Measurements from ENCODE around the gene RNF19B.

RNF19B gene

DNA sequence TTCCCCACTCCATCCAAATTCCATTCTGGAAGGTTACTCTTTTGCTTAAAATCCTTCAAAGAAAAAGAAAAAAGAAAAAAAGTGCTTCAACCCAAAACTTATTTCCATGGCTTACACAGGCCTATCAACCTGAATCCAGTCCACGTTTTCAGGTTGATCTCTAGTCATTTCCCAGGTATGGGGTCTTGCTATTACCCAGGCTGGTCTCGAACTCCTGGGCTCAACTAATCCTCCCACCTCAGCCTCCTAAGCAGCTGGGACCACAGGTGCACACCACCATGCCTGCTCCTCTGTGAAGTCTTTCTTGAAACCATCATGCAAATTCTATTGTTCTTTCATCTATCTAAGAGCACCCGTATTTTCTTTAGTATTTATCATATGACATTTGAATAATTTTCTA is 7.6 kb downstream of the RNF19B start:
- H3K4me2 ChIP-seq (ENCODE audit: insufficient read depth, low read length), result no peak overlapping the region

DNA sequence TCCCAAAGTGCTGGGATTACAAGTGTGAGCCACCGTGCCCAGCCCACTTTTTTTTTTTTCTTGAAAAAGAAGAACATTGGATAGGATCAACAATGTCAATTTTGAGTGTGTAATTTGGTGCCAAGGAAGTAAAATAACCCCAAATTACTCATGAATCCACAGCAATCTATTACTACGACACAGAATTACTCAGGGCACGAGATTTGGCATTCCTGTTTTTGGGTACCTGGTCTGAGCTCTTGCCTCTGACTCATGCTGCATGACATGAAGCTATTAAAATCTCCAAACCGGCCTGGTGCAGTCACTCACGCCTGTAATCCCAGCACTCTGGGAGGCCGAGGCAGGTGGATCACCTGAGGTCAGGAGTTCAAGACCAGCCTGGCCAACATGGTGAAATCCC is 10.4 kb downstream of the RNF19B start:
- Histone ChIP-seq H2AFZ (ENCODE audit: low read depth, low read length) (no peak overlapping the region), H3K36me3 (ENCODE audit: insufficient read depth, low read length) (no peaks in the 10 kb centered on the region), H3K9me3 (ENCODE audit: insufficient read depth, low read length, severe bottlenecking) (no peaks in the 10 kb centered on the region), H3K27me3 (ENCODE audit: insufficient read depth, low read length, poor library complexity) (no peaks in the 10 kb centered on the region), H3K27ac (ENCODE audit: low read length) (no peak overlapping the region), H4K20me1 (ENCODE audit: insufficient read depth, low read length) (peaks cover 12% of the 10 kb centered on the region; the same call in 1 of the 2 replicates), H3K9ac (ENCODE audit: low read depth, low read length) (no peak overlapping the region), H3K4me2 (ENCODE audit: insufficient read depth, low read length) (no peak overlapping the region), H3K4me1 (ENCODE audit: insufficient read depth, low read length) (peaks cover 22% of the 10 kb centered on the region), H3K79me2 (ENCODE audit: insufficient read depth, low read length) (peaks cover 45% of the 10 kb centered on the region), H3K4me3 (ENCODE audit: low read depth in 1 of 2, low read length in 2 of 2) (no peak overlapping the region)
- no peak for ATAC-seq (ENCODE audit: insufficient read depth, low read depth)
- TF ChIP-seq, protein P1, sequence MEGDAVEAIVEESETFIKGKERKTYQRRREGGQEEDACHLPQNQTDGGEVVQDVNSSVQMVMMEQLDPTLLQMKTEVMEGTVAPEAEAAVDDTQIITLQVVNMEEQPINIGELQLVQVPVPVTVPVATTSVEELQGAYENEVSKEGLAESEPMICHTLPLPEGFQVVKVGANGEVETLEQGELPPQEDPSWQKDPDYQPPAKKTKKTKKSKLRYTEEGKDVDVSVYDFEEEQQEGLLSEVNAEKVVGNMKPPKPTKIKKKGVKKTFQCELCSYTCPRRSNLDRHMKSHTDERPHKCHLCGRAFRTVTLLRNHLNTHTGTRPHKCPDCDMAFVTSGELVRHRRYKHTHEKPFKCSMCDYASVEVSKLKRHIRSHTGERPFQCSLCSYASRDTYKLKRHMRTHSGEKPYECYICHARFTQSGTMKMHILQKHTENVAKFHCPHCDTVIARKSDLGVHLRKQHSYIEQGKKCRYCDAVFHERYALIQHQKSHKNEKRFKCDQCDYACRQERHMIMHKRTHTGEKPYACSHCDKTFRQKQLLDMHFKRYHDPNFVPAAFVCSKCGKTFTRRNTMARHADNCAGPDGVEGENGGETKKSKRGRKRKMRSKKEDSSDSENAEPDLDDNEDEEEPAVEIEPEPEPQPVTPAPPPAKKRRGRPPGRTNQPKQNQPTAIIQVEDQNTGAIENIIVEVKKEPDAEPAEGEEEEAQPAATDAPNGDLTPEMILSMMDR (IDR thresholded peaks at IDR 0.05; ENCODE audit: borderline replicate concordance, extremely low read depth, low read length, poor library complexity, severe bottlenecking), result no peak
- no peak for TF ChIP-seq EZH2 (IDR thresholded peaks at IDR 0.05; ENCODE audit: borderline replicate concordance, low read depth, low read length, severe bottlenecking)
- DNase-seq, result no peak

More for the DNA sequence above, 7.6 kb downstream of the RNF19B start:
- Histone ChIP-seq H3K27ac (ENCODE audit: low read length) (no peak overlapping the region), H3K36me3 (ENCODE audit: insufficient read depth, low read length) (no peaks in the 10 kb centered on the region), H3K79me2 (ENCODE audit: insufficient read depth, low read length) (peaks cover 70% of the 10 kb centered on the region), H4K20me1 (ENCODE audit: insufficient read depth, low read length) (peaks cover 9% of the 10 kb centered on the region; the same call in 1 of the 2 replicates), H3K4me1 (ENCODE audit: insufficient read depth, low read length) (peaks cover 31% of the 10 kb centered on the region), H3K4me3 (ENCODE audit: low read depth in 1 of 2, low read length in 2 of 2) (no peak overlapping the region), H3K27me3 (ENCODE audit: insufficient read depth, low read length, poor library complexity) (no peaks in the 10 kb centered on the region), H2AFZ (ENCODE audit: low read depth, low read length) (no peak overlapping the region), H3K9me3 (ENCODE audit: insufficient read depth, low read length, severe bottlenecking) (no peaks in the 10 kb centered on the region), H3K9ac (ENCODE audit: low read depth, low read length) (no peak overlapping the region)
- ATAC-seq (ENCODE audit: insufficient read depth, low read depth), result no peak
- TF ChIP-seq, protein P1 (IDR thresholded peaks at IDR 0.05; ENCODE audit: borderline replicate concordance, extremely low read depth, low read length, poor library complexity, severe bottlenecking), result no peak
- TF ChIP-seq EZH2 (IDR thresholded peaks at IDR 0.05; ENCODE audit: borderline replicate concordance, low read depth, low read length, severe bottlenecking), result no peak
- no peak for DNase-seq

GRCh38 chr1:32953495-32953894 is 11.1 kb downstream of the RNF19B start:
- peaks cover 39% of the 10 kb centered on the region for H3K79me2 ChIP-seq (ENCODE audit: insufficient read depth, low read length)
- H3K9ac ChIP-seq (ENCODE audit: low read depth, low read length), result no peak overlapping the region
- DNase-seq (no peak), ATAC-seq (ENCODE audit: insufficient read depth, low read depth) (no peak)
- H3K4me3 ChIP-seq (ENCODE audit: low read depth in 1 of 2, low read length in 2 of 2), result no peak overlapping the region
- H3K9me3 ChIP-seq (ENCODE audit: insufficient read depth, low read length, severe bottlenecking), result no peaks in the 10 kb centered on the region
- H3K4me2 ChIP-seq (ENCODE audit: insufficient read depth, low read length), result no peak overlapping the region
- H4K20me1 ChIP-seq (ENCODE audit: insufficient read depth, low read length), result peaks cover 9% of the 10 kb centered on the region; the same call in 1 of the 2 replicates
- TF ChIP-seq EZH2 (IDR thresholded peaks at IDR 0.05; ENCODE audit: borderline replicate concordance, low read depth, low read length, severe bottlenecking), result no peak
- TF ChIP-seq, protein P1 (IDR thresholded peaks at IDR 0.05; ENCODE audit: borderline replicate concordance, extremely low read depth, low read length, poor library complexity, severe bottlenecking), result no peak
- H3K27me3 ChIP-seq (ENCODE audit: insufficient read depth, low read length, poor library complexity), result no peaks in the 10 kb centered on the region
- H3K4me1 ChIP-seq (ENCODE audit: insufficient read depth, low read length), result peaks cover 17% of the 10 kb centered on the region
- no peak overlapping the region for H3K27ac ChIP-seq (ENCODE audit: low read length)
- H3K36me3 ChIP-seq (ENCODE audit: insufficient read depth, low read length), result no peaks in the 10 kb centered on the region
- no peak overlapping the region for H2AFZ ChIP-seq (ENCODE audit: low read depth, low read length)

GRCh38 chr1:32949519-32949918 is 15.1 kb downstream of the RNF19B start:
- Histone ChIP-seq H3K9ac (ENCODE audit: low read depth, low read length) (no peak overlapping the region), H3K27me3 (ENCODE audit: insufficient read depth, low read length, poor library complexity) (no peaks in the 10 kb centered on the region), H3K4me2 (ENCODE audit: insufficient read depth, low read length) (no peak overlapping the region), H3K4me1 (ENCODE audit: insufficient read depth, low read length) (no peaks in the 10 kb centered on the region), H3K4me3 (ENCODE audit: low read depth in 1 of 2, low read length in 2 of 2) (no peak overlapping the region), H3K27ac (ENCODE audit: low read length) (no peak overlapping the region), H2AFZ (ENCODE audit: low read depth, low read length) (no peak overlapping the region), H4K20me1 (ENCODE audit: insufficient read depth, low read length) (0 out of 2 replicates have a peak, but pooled peaks cover 3% of the 10 kb centered on the region), H3K9me3 (ENCODE audit: insufficient read depth, low read length, severe bottlenecking) (no peaks in the 10 kb centered on the region), H3K36me3 (ENCODE audit: insufficient read depth, low read length) (peaks cover 29% of the 10 kb centered on the region), H3K79me2 (ENCODE audit: insufficient read depth, low read length) (peaks cover 15% of the 10 kb centered on the region; the same call in 1 of the 2 replicates)
- TF ChIP-seq, protein P1 (IDR thresholded peaks at IDR 0.05; ENCODE audit: borderline replicate concordance, extremely low read depth, low read length, poor library complexity, severe bottlenecking), result no peak
- no peak for TF ChIP-seq EZH2 (IDR thresholded peaks at IDR 0.05; ENCODE audit: borderline replicate concordance, low read depth, low read length, severe bottlenecking)
- DNase-seq (no peak), ATAC-seq (ENCODE audit: insufficient read depth, low read depth) (no peak)
